GM23338 (cell line): ENCODE measurements around the gene CHD2. TPM values are rescaled to one million over a fixed set of nuclear protein-coding genes. Genes with fewer than 3 reads are reported as not detected.

ENCODE experiments used
- ATAC-seq: fragments of 200-7000 bp; cut with Tn5 transposase; 3 replicates; pipeline ENCODE4 v1.9.1; 2020
- DNase-seq: peaks from one replicate; pipeline ENCODE4 v3.0.0-alpha.2; 2015; ENCODE audit warnings: low spot score
- H2AFZ ChIP-seq: fragments of 200-600 bp; sonication (generic); 2 replicates; pipeline ENCODE4 v1.8.0; 2016; ENCODE audit warnings: antibody characterized with exemption, mild to moderate bottlenecking, moderate library complexity
- H3F3A ChIP-seq: fragments of 200-600 bp; sonication (generic); replicated peaks from 2 replicates; pipeline ENCODE4 v1.8.0; 2017; ENCODE audit warnings: antibody characterized with exemption, mixed run types, low read depth
- H3K27ac ChIP-seq: fragments of 200-600 bp; sonication (generic); 2 replicates; pipeline ENCODE4 v1.6.1; 2016; ENCODE audit warnings: low read depth
- H3K27me3 ChIP-seq: fragments of 200-600 bp; sonication (generic); 2 replicates; pipeline ENCODE4 v1.8.0; 2016; ENCODE audit warnings: mild to moderate bottlenecking, mixed run types, moderate library complexity; ENCODE audit not compliant: insufficient read depth
- H3K36me3 ChIP-seq: fragments of 200-600 bp; sonication (generic); 2 replicates; pipeline ENCODE4 v1.8.0; 2016; ENCODE audit warnings: mild to moderate bottlenecking; ENCODE audit not compliant: insufficient read depth
- H3K4me1 ChIP-seq: fragments of 200-600 bp; sonication (generic); 2 replicates; pipeline ENCODE4 v1.8.0; 2016; ENCODE audit warnings: mild to moderate bottlenecking, moderate library complexity; ENCODE audit not compliant: insufficient read depth
- H3K4me2 ChIP-seq: fragments of 200-600 bp; sonication (generic); 2 replicates; pipeline ENCODE4 v1.7.1; 2017; ENCODE audit warnings: mixed run types
- H3K4me3 ChIP-seq: fragments of 200-600 bp; sonication (generic); 2 replicates; pipeline ENCODE4 v1.6.1; 2016; ENCODE audit warnings: mixed run types
- H3K79me2 ChIP-seq: fragments of 200-600 bp; sonication (generic); replicated peaks from 2 replicates; pipeline ENCODE4 v1.8.0; 2017; ENCODE audit warnings: mild to moderate bottlenecking; ENCODE audit not compliant: insufficient read depth
- H3K9me2 ChIP-seq: fragments of 200-600 bp; sonication (generic); 2 replicates; pipeline ENCODE4 v1.8.0; 2017; ENCODE audit not compliant: insufficient read depth
- H4K20me1 ChIP-seq: fragments of 200-600 bp; sonication (generic); replicated peaks from 2 replicates; pipeline ENCODE4 v1.8.0; 2017; ENCODE audit warnings: mild to moderate bottlenecking; ENCODE audit not compliant: insufficient read depth
- H3K27ac Mint-ChIP-seq: 2 replicates; pipeline ENCODE4 v1.8.0; 2020; ENCODE audit warnings: inconsistent platforms, mild to moderate bottlenecking, moderate library complexity, mixed read lengths
- H3K27me3 Mint-ChIP-seq: 3 replicates; pipeline ENCODE4 v1.8.0; 2022; ENCODE audit warnings: low read depth, mild to moderate bottlenecking, moderate library complexity, mixed read lengths, inconsistent platforms; ENCODE audit not compliant: insufficient read depth, poor library complexity
- H3K36me3 Mint-ChIP-seq: 3 replicates; pipeline ENCODE4 v1.8.0; 2021; ENCODE audit warnings: low read depth, mild to moderate bottlenecking, inconsistent platforms, moderate library complexity, mixed read lengths
- H3K4me1 Mint-ChIP-seq: 3 replicates; pipeline ENCODE4 v1.8.0; 2020; ENCODE audit warnings: mild to moderate bottlenecking, inconsistent platforms, mixed read lengths
- H3K4me3 Mint-ChIP-seq: 3 replicates; pipeline ENCODE4 v1.8.0; 2021; ENCODE audit warnings: moderate library complexity, mild to moderate bottlenecking, inconsistent platforms, mixed read lengths
- H3K9me3 Mint-ChIP-seq: 3 replicates; pipeline ENCODE4 v1.8.0; 2020; ENCODE audit warnings: moderate library complexity, mild to moderate bottlenecking, inconsistent platforms, mixed read lengths
- CREB1 ChIP-seq: fragments of 250-450 bp; sonication (Bioruptor Pico); IDR thresholded peaks from 2 replicates; pipeline ENCODE4 v1.5.0; 2020; ENCODE audit warnings: low read depth, mild to moderate bottlenecking, moderate library complexity
- CTCF ChIP-seq, 2 experiments: fragments of 200-600 bp in 1 of 2; sonication (generic) in 1 of 2; conservative IDR thresholded peaks; 2 replicates each; pipeline versions ENCODE4 v1.5.1 to v1.6.1; 2016 to 2017; ENCODE audit warnings: antibody characterized with exemption in 2 of 2, low read depth in 2 of 2, mild to moderate bottlenecking in 2 of 2, moderate library complexity in 1 of 2
- ETS1 ChIP-seq: IDR thresholded peaks from 2 replicates; pipeline ENCODE4 v1.6.1; 2016; ENCODE audit warnings: antibody characterized with exemption
- EZH2phosphoT487 ChIP-seq: fragments of 200-600 bp; sonication (generic); IDR thresholded peaks from one replicate; pipeline ENCODE4 v1.8.1; 2018; ENCODE audit warnings: antibody characterized with exemption; ENCODE audit not compliant: unreplicated experiment
- JUNB ChIP-seq: IDR thresholded peaks from one replicate; pipeline ENCODE4 v1.6.1; 2016; ENCODE audit warnings: antibody characterized with exemption; ENCODE audit not compliant: unreplicated experiment
- NANOG ChIP-seq: IDR thresholded peaks from 2 replicates; pipeline ENCODE4 v1.6.1; 2016; ENCODE audit warnings: antibody characterized with exemption, borderline replicate concordance
- POLR2AphosphoS5 ChIP-seq: IDR thresholded peaks from 2 replicates; pipeline ENCODE4 v1.6.1; 2016; ENCODE audit warnings: antibody characterized with exemption, low read depth
- REST ChIP-seq: IDR thresholded peaks from one replicate; pipeline ENCODE4 v1.6.1; 2018; ENCODE audit warnings: antibody characterized with exemption; ENCODE audit not compliant: unreplicated experiment
- STAT1 ChIP-seq: IDR thresholded peaks from one replicate; pipeline ENCODE4 v1.6.1; 2016; ENCODE audit warnings: antibody characterized with exemption; ENCODE audit not compliant: unreplicated experiment
- ZNF114 ChIP-seq: fragments of 250-450 bp; sonication (Bioruptor Pico); IDR thresholded peaks from 2 replicates; pipeline ENCODE4 v1.5.0; 2020; ENCODE audit warnings: mild to moderate bottlenecking, moderate library complexity
- ZNF331 ChIP-seq: fragments of 250-450 bp; sonication (Bioruptor Pico); IDR thresholded peaks from 2 replicates; pipeline ENCODE4 v1.5.0; 2020; ENCODE audit warnings: low read depth, mild to moderate bottlenecking, moderate library complexity
- polyA plus RNA-seq: library from polyadenylated mRNA; unstranded; fragments of >200 nt; fragmentation: Nextera tagmentation; extraction: Ambion mirVana; gene quantifications from 2 replicates; pipeline ENCODE4 v1.2.1, GENCODE V29; 2016
- total RNA-seq: library from RNA; depleted of rRNA; stranded (reverse); fragments of >200 nt; shearing (Covaris generic); gene quantifications from 2 replicates; pipeline ENCODE4 v1.2.3, GENCODE V29; 2014

CHD2 gene
- total and polyA plus RNA-seq, 2 experiments from 2014 or later, result 119 to 130 TPM

- no peak for TF ChIP-seq JUNB
Observed at GRCh38 chr15:92970656-92971055, 70.5 kb downstream of the CHD2 start (continued).

GRCh38 chr15:92971081-92971480, 71.0 kb downstream of the CHD2 start:
- no peak for ATAC-seq
- no peaks in the 10 kb centered on the region for H3K27me3 ChIP-seq
- no peak overlapping the region for H2AFZ ChIP-seq
- no peaks in the 10 kb centered on the region for H3K4me1 Mint-ChIP-seq
- H3K4me3 Mint-ChIP-seq, result no peak overlapping the region
- no peaks in the 10 kb centered on the region for H3K9me3 Mint-ChIP-seq
- H3K4me2 ChIP-seq, result no peak overlapping the region
- H3K79me2 ChIP-seq, result peaks cover 15% of the 10 kb centered on the region
- TF ChIP-seq CTCF (conservative IDR thresholded peaks at IDR 0.05; ENCODE audit: low read depth in 2 of 2), result no peak
- TF ChIP-seq STAT1, result no peak
- no peak for TF ChIP-seq ZNF114 (CRISPR knock-in tag)
- no peaks in the 10 kb centered on the region for H3K9me2 ChIP-seq
- peaks cover 83% of the 10 kb centered on the region for H3K36me3 Mint-ChIP-seq
- H3F3A ChIP-seq, result no peaks in the 10 kb centered on the region
- H3K27ac ChIP-seq, result no peak overlapping the region
- H3K27ac Mint-ChIP-seq, result no peak overlapping the region
- DNase-seq, result no peak
- peaks cover 2% of the 10 kb centered on the region for H3K27me3 Mint-ChIP-seq
- H3K4me1 ChIP-seq, result no peaks in the 10 kb centered on the region
- peaks cover 4% of the 10 kb centered on the region for H4K20me1 ChIP-seq
- no peak overlapping the region for H3K4me3 ChIP-seq
- peaks cover 71% of the 10 kb centered on the region for H3K36me3 ChIP-seq

GRCh38 chr15:92971713-92972112, 71.6 kb downstream of the CHD2 start:
- no peaks in the 10 kb centered on the region for H3K4me1 ChIP-seq
- H3K27ac Mint-ChIP-seq, result no peak overlapping the region
- H3K27ac ChIP-seq, result 0 out of 2 replicates have a peak overlapping the region, but pooled peaks have one; percentile 43
- no peak overlapping the region for H3K4me2 ChIP-seq
- no peaks in the 10 kb centered on the region for H3K9me3 Mint-ChIP-seq
- no peak overlapping the region for H3K4me3 ChIP-seq
- no peak overlapping the region for H3K4me3 Mint-ChIP-seq
- no peaks in the 10 kb centered on the region for H3F3A ChIP-seq
- DNase-seq (no peak), ATAC-seq (no peak)
- peaks cover 2% of the 10 kb centered on the region for H3K27me3 Mint-ChIP-seq
- peaks cover 81% of the 10 kb centered on the region for H3K36me3 Mint-ChIP-seq
- no peaks in the 10 kb centered on the region for H3K4me1 Mint-ChIP-seq
- H2AFZ ChIP-seq, result no peak overlapping the region
- peaks cover 15% of the 10 kb centered on the region for H3K79me2 ChIP-seq
- no peaks in the 10 kb centered on the region; the same call in none of the 2 replicates for H4K20me1 ChIP-seq
- peaks cover 73% of the 10 kb centered on the region for H3K36me3 ChIP-seq
- H3K27me3 ChIP-seq, result no peaks in the 10 kb centered on the region
- H3K9me2 ChIP-seq, result no peaks in the 10 kb centered on the region
- TF ChIP-seq POLR2AphosphoS5 (no peak), ZNF331 (CRISPR knock-in tag) (no peak), REST (no peak), ETS1 (no peak), EZH2phosphoT487 (no peak), CREB1 (CRISPR knock-in tag) (no peak), NANOG (no peak)
